OCI-LY7 (cell line): ENCODE results near the gene PDE6D. TPM values are rescaled to one million over a fixed set of nuclear protein-coding genes. Genes with fewer than 3 reads are reported as not detected.
A peak's percentile ranks its signal among the peaks of the same experiment; 100 is the strongest.

Experiments
- BruUV-seq: library from RNA; stranded (reverse); fragments of 400-500 nt; replicated peaks from 2 replicates; lab custom pipeline; 2021; lab: Mats Ljungman, UMichigan
- CTCF ChIA-PET: fragments of 300-600 bp; sonication (Branson Sonifier 250); formaldehyde crosslinking; loops from one replicate; lab custom pipeline; 2022; ENCODE audit warnings: antibody characterized with exemption; ENCODE audit not compliant: unreplicated experiment; lab: Charles Lee
- POLR2A ChIA-PET: fragments of 300-600 bp; sonication (Branson Sonifier 250); formaldehyde crosslinking; loops from one replicate; lab custom pipeline; 2022; ENCODE audit warnings: antibody characterized with exemption; lab: Charles Lee
- DNase-seq: peaks from one replicate; pipeline ENCODE4 v3.0.0-alpha.2; 2015; ENCODE audit warnings: low spot score
- H2AFZ ChIP-seq: fragments of 200-600 bp; sonication (generic), shearing (Covaris generic); 2 replicates; pipeline ENCODE4 v1.6.1; 2014; ENCODE audit warnings: mild to moderate bottlenecking, antibody characterized with exemption, low read length, moderate library complexity
- H3K27ac ChIP-seq: fragments of 200-600 bp; sonication (generic); 2 replicates; pipeline ENCODE4 v1.5.1; 2014; ENCODE audit warnings: mixed run types, low read depth, mild to moderate bottlenecking, moderate library complexity, low read length, inconsistent platforms; ENCODE audit not compliant: poor library complexity, severe bottlenecking
- H3K36me3 ChIP-seq: fragments of 200-600 bp; sonication (generic); 2 replicates; pipeline ENCODE4 v1.6.1; 2014; ENCODE audit warnings: mild to moderate bottlenecking, antibody characterized with exemption, low read length, moderate library complexity, mixed read lengths; ENCODE audit not compliant: insufficient read depth
- H3K4me1 ChIP-seq: fragments of 200-600 bp; sonication (generic); 2 replicates; pipeline ENCODE4 v1.5.1; 2014; ENCODE audit warnings: mild to moderate bottlenecking, low read length; ENCODE audit not compliant: insufficient read depth, poor library complexity, severe bottlenecking
- H3K4me2 ChIP-seq: fragments of 200-600 bp; sonication (generic); 2 replicates; pipeline ENCODE4 v1.6.1; 2014; ENCODE audit warnings: mild to moderate bottlenecking, low read length
- H3K4me3 ChIP-seq: fragments of 200-600 bp; sonication (generic); 2 replicates; pipeline ENCODE4 v1.5.1; 2014; ENCODE audit warnings: mild to moderate bottlenecking, low read depth, low read length; ENCODE audit not compliant: poor library complexity, severe bottlenecking
- H3K79me2 ChIP-seq: fragments of 200-600 bp; sonication (generic); 2 replicates; pipeline ENCODE4 v1.6.1; 2016; ENCODE audit warnings: low read depth, mild to moderate bottlenecking, low read length, moderate library complexity, mixed read lengths; ENCODE audit not compliant: insufficient read depth
- H3K9me2 ChIP-seq: fragments of 200-600 bp; sonication (generic); 2 replicates; pipeline ENCODE4 v1.6.1; 2016; ENCODE audit warnings: mild to moderate bottlenecking, low read length, mixed read lengths; ENCODE audit not compliant: insufficient read depth
- H3K9me3 ChIP-seq: fragments of 200-600 bp; sonication (generic); 2 replicates; pipeline ENCODE4 v1.6.1; 2014; ENCODE audit warnings: mild to moderate bottlenecking, mixed run types, low read length, mixed read lengths
- H4K20me1 ChIP-seq: fragments of 200-600 bp; sonication (generic); 2 replicates; pipeline ENCODE4 v1.6.1; 2014; ENCODE audit warnings: mild to moderate bottlenecking, antibody characterized with exemption, low read length, moderate library complexity, mixed read lengths; ENCODE audit not compliant: insufficient read depth
- EZH2phosphoT487 ChIP-seq: fragments of 200-600 bp; sonication (generic); IDR thresholded peaks from 2 replicates; pipeline ENCODE4 v1.6.1; 2018; ENCODE audit warnings: low read depth, borderline replicate concordance, mild to moderate bottlenecking, mixed run types, antibody characterized with exemption, low read length, moderate library complexity, mixed read lengths
- intact Hi-C: fragments of 100-400 bp; cut with micrococcal nuclease; formaldehyde crosslinking; loops from one replicate; pipeline ENCODE4 v1.10.0; 2022; ENCODE audit not compliant: unreplicated experiment
- total RNA-seq, 2 experiments: library from RNA; depleted of rRNA in 1 of 2; stranded (reverse); fragments of >200 nt in 1 of 2; shearing (Covaris generic) in 1 of 2; gene quantifications; 2 replicates each; pipeline ENCODE4 v1.2.3, GENCODE V29; 2014 to 2022
- TF ChIP-seq, protein P1 (sequence below): fragments of 200-600 bp; sonication (generic); conservative IDR thresholded peaks from 2 replicates; pipeline ENCODE4 v1.5.1; 2014; ENCODE audit warnings: mild to moderate bottlenecking, antibody characterized with exemption, low read length, moderate library complexity, mixed read lengths

PDE6D gene
- total RNA-seq, 2 experiments from 2014 or later = 47.4 to 54.6 TPM

DNA sequence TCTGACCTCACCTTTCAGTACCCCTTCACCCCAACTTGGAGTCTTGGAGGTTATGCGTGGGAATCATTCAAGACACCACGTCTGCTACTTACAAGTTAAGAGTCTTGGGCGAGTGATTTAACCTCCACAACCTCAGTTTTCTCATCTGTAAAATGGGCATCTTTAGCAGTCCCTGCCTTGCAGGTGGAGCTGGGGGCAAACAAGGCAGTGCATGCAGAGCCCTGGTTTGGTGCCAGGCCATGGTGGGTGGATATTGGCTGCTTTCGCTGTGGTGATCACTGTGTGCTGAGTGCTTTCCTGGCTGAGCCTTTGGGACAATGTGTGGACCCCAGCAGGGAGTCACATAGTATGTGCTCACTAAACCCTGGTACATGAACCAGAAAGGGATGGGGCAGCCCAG is 93.1 kb downstream of the PDE6D start:
- Histone ChIP-seq H3K79me2 (no peaks in the 10 kb centered on the region), H3K4me1 (peaks cover 73% of the 10 kb centered on the region), H3K9me2 (no peaks in the 10 kb centered on the region), H3K4me3 (peak overlapping the region; percentile 68), H3K4me2 (peak overlapping the region; percentile 76), H3K36me3 (no peaks in the 10 kb centered on the region), H3K9me3 (no peaks in the 10 kb centered on the region), H4K20me1 (no peaks in the 10 kb centered on the region), H2AFZ (peak overlapping the region; percentile 60; the same call in 1 of the 2 replicates), H3K27ac (peak overlapping the region; percentile 71)
- POLR2A ChIA-PET = interaction anchor here (0.6 to 9.2 kb wide), 7 partner anchors 10 to 1465 kb away, joined by 3 to 102 read pairs (median 4); partner anchors contain the start of gene PTMA
- no TSS peak for BruUV-seq
- no peak for TF ChIP-seq EZH2phosphoT487
- TF ChIP-seq, protein P1, sequence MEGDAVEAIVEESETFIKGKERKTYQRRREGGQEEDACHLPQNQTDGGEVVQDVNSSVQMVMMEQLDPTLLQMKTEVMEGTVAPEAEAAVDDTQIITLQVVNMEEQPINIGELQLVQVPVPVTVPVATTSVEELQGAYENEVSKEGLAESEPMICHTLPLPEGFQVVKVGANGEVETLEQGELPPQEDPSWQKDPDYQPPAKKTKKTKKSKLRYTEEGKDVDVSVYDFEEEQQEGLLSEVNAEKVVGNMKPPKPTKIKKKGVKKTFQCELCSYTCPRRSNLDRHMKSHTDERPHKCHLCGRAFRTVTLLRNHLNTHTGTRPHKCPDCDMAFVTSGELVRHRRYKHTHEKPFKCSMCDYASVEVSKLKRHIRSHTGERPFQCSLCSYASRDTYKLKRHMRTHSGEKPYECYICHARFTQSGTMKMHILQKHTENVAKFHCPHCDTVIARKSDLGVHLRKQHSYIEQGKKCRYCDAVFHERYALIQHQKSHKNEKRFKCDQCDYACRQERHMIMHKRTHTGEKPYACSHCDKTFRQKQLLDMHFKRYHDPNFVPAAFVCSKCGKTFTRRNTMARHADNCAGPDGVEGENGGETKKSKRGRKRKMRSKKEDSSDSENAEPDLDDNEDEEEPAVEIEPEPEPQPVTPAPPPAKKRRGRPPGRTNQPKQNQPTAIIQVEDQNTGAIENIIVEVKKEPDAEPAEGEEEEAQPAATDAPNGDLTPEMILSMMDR = no peak
- intact Hi-C loops = loop anchor here (1.0 to 2.0 kb wide), 2 partner anchors 20 to 27 kb away; partner anchors contain the start of gene PTMA
- CTCF ChIA-PET = interaction anchor here (1.2 to 1.4 kb wide), 4 partner anchors 9 to 37 kb away, joined by 4 to 5 read pairs (median 4); no protein-coding TSS in a partner anchor
- DNase-seq = no peak

DNA sequence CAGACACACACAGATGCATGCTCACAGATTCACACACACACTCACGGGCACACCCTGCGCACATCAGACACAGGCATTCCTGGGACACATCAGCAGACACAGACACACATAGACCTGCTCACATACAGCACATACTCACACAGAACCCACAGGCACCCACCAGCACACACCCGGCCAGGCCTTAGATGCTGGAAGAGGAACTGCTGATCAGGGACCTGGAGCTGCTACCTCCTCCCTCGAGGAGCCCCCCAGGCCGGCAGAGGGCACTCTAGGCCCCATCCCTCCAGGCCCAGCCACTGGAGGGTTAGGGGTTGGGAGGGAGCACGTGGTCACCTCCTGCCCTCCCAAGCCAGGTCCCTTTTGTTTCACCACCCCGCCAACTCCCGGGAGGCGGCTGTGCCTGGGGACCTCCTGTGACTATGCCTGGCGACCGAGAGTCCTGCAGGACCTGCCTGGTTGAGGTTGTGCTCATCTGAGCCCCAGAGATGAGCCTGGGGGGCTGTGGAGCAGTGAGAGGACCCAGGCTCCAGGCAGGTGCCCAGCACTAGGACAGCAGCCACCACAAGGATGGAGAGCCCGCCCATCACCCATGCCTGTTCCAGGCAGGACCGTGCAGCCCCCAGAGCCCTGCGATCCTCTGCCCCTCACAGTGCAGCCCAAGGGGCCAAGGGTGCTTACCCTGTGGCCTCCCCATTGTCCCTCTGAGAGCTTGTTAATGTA is 93.8 kb downstream of the PDE6D start:
- peak; percentile 92 for DNase-seq
- H3K27ac ChIP-seq = peak overlapping the region; percentile 71
- peak overlapping the region; percentile 76 for H3K4me2 ChIP-seq
- H3K9me2 ChIP-seq = no peaks in the 10 kb centered on the region
- CTCF ChIA-PET = interaction anchor here (0.6 to 1.5 kb wide), 12 partner anchors 10 to 1642 kb away, joined by 3 to 5 read pairs (median 4); no protein-coding TSS in a partner anchor
- POLR2A ChIA-PET = interaction anchor here (0.6 to 9.2 kb wide), 10 partner anchors 11 to 1826 kb away, joined by 3 to 102 read pairs (median 4); no protein-coding TSS in a partner anchor
- TF ChIP-seq, protein P1 = peak; percentile 86
- no peak for TF ChIP-seq EZH2phosphoT487
- H3K9me3 ChIP-seq = no peaks in the 10 kb centered on the region
- H3K4me1 ChIP-seq = peaks cover 79% of the 10 kb centered on the region
- intact Hi-C loops = loop anchor here (1.0 to 2.0 kb wide), 2 partner anchors 21 to 28 kb away; partner anchors contain the start of gene PTMA
- peak overlapping the region; percentile 60; the same call in 1 of the 2 replicates for H2AFZ ChIP-seq
- no peaks in the 10 kb centered on the region for H3K79me2 ChIP-seq
- BruUV-seq = TSS peak; percentile 61
- H4K20me1 ChIP-seq = no peaks in the 10 kb centered on the region
- H3K36me3 ChIP-seq = no peaks in the 10 kb centered on the region
- peak overlapping the region; percentile 68 for H3K4me3 ChIP-seq
